Endometrium (tissue), 2 donors: ENCODE results near the gene CD8B.
"Not testable (repeated sequence)": the region's sequence is repeated elsewhere in the genome, so short reads cannot be mapped to it uniquely, and the experiment has no call there.

ENCODE experiments used
- FAIRE-seq: peaks from 2 replicates; lab custom pipeline; 2012; peaks lifted over from hg19 to GRCh38; lab: Jason Lieb, UNC
- donor health status: control.
- donor health status: control.

The CD8B gene

DNA sequence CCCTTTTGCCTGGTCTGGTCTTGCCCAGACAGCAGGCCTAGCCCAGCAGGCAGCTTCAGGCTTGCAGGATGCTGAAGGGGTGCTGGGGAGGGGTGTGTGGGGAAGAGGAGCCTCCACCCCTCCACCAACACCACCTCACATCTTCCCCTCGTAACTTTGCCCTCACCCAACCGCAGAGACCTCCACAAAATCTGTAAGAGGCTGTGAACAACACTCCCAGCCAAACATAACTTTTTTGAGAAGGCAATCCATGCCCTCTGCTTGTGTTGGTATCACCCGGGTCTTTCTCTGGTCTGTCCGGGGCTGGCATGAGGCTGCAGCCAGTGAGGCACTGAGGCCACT, 26.2 kb downstream of the CD8B start:
- not testable (repeated sequence) for FAIRE-seq

DNA sequence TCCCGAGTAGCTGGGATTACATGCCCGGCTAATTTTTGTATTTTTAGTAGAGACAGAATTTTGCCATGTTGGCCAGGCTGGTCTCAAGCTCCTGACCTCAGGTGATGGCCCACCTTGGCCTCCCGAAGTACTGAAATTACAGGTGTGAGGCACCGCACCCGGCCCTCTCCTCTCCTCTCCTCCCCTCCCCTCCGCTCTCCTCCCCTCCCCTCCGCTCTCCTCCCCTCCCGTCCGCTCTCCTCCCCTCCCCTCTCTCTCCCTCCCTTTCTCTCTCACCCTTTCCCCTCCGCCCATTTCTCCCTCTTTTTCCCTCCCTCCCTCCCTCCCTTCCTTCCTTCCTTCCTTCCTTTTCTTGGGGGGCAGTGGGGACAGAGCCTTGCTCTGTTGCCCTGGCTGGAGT, 28.4 kb downstream of the CD8B start:
- FAIRE-seq = no peak

DNA sequence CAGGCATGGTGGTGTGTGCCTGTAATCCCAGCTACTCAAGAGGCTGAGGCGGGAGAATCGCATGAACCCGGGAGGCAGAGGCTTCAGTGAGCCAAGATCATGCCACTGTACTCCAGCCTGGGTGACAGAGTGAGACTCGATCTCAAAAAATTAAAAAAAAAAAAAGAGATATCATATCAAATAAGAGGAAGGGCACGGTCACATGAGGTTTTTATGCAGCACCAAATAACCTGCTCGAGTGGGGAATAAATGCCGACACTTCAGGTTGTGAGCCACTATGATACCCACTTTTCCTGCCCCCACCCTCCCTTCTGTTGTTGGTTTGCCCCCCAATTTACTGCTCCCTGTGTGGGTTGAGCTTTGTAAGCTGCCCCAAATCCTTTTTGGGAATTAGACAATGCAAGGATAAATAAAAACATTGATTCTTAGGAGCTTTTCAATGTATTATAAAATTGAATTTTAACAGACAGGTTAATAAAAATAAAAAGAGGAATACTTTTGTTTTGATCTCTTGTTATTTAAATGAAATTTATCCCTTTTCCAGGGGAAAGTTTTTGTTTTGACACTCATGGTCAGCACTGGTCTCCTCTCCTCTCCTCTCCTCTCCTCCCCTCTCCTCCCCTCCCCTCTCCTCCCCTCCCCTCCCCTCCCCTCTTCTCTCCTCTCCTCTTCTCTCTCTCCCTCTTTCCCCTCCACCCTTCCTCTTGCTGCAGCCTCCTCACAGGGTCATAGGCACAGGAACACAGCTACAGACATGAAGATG, 29.2 kb downstream of the CD8B start:
- FAIRE-seq = no peak

DNA sequence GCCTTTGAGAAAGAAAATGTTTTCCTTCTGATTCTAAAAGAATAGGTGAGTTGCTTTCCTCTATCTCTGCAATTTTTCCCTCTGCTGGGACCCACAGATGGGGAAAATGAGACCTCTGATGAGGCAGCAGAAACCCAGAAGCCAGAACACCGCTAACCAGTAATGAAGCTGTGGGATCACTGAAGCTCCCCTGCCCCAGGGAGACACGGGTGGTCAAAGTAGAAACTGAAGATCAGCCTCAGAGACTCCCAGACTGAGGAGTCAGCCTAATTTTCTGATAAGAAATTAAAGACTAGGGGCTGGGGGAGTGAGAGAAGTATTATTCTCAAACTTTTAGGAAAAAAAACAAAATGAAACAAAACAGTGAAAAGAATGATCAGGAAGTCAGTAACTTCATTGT, 30.1 kb downstream of the CD8B start:
- FAIRE-seq = no peak

DNA sequence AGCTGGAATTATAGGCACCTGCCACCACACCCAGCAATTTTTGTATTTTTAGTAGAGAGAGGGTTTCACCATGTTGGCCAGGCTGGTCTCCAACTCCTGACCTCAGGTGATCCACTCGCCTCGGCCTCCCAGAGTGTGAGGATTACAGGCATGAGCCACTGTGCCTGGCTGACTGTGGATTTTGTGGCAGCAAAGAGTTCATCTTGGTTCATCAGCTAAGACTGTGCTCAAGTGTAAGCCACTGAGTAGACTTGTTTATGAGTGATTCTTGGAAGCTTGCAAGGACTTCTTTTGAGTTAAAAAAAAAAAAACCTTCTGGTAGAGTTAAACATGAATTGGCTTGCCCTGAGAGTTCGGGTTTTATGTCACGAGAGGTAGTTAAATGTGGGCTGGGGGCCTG, 34.7 kb downstream of the CD8B start:
- FAIRE-seq = no peak

DNA sequence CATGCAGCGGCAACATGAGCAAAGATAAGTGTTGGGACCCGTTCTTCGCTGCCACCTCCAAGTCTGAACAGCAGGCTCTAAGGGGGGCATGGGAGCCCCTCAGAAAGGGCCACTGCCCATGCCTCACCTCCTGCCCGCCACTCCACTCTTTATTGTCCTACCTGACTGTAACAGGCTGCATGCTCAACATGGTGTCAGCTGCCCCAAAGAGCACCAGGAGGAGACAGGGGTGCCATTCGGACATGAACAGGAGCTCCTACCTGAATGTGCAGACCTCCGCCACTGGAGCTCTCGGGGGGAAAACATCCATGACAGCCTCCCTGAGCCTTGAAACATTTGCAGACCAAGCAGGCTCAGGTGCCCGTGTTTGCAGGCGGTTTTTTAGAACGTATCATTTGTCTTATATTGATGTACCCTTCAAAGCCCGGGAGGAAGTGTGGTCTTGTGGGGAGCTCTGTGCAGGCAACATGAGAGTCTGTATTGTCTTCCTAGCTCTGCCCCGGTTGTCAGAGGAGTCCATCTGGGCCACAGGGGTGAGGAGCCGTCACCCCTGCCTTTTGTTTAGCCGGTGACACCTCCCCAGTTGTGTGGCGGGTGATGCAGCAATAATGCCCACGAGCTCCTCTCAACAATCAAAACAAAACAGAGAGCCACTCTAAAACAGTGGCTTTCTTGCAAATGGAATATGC, 35.8 kb downstream of the CD8B start:
- FAIRE-seq = no peak

DNA sequence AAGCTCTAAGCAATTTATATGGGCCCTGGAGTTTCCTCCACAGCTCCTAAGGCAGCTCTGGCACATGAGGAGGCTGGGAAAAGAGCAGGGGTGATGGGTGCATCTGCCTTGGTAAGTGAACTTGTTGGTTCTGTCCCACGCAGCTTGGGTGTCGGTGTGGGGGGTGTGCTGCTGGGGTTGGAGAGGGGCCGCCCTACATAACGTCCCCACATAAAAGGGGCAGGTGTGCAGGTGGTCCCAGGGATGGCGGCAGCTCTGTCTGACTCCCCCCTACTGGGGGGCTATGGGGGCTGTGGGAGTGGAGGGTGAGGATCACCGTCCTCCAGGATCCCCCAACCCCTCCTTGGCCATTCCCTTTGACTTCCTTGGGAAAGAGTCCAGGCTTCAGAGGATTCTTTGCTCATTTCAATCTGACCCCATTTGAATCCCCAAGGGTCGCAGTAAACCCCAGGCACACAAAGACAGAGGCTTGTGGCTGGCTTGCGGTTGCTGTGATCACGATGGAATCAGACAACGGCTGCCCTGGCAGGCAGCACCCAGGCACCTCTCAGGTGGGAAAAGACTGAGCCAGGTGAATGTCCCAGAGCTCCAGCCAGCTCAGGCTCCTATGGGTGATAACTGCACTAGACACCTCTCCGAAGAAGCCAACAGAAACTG, 36.5 kb downstream of the CD8B start:
- no peak for FAIRE-seq

DNA sequence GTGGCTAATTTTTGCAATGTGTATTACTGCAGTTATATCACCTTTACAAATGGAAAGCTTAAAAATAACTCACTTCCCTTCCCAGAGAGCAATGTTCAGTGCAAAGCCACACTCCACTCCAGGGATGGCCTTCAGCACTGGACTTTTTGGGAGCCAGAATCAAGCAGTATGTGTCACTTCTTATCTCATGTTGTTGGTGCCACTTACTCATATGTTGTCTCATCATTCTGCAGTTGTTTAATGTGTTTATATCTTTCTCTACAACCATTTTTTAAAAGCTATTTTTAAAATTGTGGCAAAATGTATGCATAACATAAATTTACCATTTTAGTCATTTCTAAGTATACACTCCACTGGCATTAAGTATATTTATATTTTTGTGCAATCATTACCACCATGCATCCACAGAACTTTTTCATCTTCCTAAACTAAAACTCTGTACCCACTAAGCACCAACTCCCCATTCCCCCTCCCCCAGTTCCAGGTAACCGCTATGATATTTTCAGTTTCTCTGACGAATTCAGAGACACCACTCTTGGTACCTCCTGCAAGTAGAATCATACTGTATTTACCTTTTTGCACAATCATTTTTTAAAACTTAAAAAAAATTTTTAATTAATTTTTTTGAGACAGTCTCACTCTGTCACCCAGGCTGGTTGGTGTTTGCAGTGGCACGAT, 38.9 kb downstream of the CD8B start:
- no peak for FAIRE-seq

DNA sequence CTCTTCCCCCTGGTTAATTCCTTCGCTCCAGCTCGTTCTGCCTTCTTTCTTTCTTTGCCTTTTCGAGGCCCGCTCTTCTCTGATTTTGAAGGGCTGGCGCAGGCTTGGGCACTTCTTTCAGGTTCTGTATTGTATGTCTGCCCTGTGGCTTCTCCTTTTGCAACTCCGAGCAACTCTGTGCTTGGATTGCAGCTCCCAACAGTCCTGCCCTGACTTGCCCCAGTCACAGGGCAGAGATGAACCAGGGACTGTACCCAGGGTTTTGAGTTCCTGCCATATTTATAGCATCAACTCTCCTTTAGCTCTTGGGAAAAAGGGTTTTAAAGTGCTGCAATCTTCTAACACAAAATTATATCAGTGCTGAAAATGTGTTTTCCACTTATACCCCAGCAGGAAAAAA, 39.8 kb downstream of the CD8B start:
- no peak for FAIRE-seq

DNA sequence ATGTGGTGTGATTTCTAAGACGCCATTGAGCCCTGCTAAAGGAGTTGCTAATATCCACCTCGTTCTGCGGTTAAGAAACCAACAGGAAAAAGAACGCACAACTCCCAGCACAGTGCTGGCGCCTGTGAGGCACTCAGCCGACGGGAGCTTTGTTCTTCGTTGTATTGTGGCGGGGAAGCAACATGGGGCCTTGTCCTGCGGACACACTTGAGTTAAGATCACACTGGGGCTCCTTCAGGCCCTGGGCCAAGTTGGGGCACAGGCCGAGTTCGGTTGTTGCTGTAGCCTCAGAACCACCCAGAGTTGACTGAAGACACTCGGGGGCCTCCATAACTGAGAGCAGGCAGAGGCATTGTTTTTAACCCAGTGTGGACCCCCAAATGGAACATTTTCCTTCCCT, 40.4 kb downstream of the CD8B start:
- no peak for FAIRE-seq

DNA sequence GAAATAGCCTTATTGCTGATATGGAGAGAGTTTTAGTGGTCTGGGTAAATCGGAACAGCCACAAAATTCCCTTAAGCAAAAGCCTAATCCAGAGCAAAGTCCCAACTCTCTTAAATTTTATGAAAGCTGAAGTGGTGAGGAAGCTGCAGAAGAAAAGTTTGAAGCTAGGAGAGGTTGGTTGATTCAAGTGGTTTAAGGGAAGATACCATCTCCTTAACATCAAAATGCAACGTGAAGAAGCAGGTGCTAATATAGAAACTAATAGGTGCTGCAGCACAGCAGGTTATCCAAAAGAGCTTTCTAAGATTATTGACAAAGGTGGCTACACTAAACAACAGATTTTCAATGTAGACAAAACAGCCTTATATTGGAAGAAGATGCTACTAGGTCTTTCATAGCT, 42.7 kb downstream of the CD8B start:
- no peak for FAIRE-seq

DNA sequence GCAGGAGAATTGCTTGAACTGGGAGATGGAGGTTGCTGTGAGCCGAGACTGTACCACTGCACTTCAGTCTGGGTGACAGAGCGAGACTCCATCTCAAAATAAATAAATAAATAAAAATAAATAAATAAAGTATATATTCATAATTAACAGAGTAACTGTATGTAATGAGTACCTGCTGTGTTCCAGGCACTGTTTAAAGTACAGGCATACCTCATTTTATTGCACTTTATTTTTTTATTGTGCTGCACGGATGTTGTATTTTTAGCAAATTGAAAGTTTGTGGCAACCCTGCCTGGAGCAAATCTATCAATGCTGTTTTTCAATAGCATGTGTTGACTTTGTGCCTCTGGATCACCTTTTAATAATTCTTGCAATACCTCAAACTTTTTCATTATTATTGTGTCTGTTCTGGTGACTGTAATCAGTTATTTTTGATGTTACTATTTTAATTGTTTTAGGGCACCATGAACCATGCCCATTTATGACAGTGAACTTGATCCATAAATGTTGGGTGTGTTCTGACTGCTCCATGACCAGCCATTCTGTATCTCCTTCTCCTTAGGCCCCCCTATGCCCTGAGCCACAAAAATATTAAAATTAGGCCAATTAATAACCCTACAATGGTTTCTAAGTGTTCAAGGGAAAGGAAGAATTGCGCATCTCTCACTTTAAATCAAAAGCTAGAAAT, 43.4 kb downstream of the CD8B start:
- no peak for FAIRE-seq

DNA sequence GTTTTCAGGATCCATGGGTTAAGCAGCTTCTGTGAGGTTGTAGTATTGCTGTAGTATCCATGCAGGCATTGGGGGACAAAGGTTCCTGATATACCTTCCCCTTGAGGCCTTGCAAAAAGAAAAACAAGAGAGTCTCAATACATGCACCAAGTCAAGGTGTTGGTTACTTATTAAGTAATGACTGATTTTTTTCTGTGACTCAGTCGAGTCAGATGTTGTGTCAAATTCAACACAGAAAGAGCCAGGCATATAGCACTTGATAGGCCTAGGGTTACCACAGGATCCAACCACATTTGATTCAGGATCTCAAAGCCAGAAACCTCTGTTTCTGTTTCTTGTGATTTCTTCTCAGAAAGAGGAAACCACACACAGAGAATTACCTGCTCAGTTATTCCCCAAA, 46.1 kb downstream of the CD8B start:
- FAIRE-seq = no peak

DNA sequence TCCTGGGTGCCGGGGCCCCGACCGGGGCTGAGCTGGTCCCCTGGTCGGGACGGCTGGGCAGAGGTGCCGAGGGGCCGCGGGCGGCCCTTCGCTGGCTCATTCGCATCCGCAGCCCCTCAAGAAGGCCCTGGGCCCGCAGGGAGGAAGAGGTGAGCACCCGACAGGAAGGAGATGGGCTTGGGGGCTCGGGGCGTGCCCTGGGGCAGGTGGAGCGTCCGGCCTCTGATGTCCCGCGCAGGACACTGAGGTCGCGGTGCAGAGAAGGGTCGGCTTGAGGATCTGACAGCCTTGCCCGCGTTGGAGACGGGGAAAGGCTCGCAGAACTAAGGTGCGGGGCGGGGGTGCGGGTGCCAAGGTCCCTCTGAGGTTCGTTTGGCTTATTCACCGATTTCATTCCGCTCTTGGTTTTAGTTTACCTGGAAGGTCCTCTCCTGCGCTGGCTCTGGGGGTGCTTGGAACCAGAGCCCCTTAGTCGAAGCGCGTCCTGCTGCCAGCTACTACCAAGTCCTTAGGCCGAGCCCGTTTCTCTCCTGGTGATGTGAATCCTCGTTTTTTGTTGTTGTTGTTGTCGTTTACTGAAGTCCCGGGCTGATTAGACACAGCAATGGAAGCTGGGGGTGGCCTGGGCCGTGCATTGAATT, 52.1 kb downstream of the CD8B start:
- no peak for FAIRE-seq

DNA sequence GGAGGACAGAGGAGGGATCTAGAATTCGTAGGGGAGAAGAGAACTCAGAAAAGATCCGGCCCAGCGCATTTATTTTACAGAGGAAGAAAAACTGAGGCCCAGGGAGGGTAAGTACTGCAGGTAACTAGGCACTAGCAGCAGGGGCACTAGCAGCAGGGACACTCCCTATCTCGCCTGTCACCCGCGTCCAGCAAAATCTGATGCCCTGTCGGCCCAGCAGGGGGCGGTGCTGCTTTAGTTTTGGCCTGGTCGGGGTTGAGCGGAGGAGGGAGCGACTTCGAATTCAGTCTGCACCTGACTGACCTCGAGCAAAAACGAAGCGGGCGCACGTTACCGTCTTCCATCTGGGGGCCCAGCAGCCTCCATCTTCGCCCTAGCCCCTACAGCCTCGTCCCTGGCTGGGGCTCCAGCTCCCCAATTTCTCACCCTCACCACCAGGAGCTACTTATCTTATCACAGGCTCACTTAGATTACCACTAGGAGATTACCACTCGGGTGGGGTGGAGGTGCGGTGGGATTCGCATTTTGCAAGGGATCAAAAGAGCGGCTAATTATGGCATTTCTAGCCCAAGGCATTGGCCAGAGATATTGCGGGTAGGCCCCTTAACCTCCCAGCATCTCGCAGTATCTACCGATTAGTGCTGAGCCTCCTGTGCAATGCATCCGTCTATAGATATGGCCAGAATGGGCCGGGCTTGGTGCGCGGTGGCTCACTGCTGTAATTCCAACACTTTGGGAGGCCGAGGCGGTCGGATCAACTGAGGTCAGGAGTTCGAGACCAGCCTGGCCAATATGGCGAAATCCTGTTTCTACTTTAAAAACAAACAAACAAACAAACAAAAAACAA, 53.1 kb downstream of the CD8B start:
- FAIRE-seq = no peak

DNA sequence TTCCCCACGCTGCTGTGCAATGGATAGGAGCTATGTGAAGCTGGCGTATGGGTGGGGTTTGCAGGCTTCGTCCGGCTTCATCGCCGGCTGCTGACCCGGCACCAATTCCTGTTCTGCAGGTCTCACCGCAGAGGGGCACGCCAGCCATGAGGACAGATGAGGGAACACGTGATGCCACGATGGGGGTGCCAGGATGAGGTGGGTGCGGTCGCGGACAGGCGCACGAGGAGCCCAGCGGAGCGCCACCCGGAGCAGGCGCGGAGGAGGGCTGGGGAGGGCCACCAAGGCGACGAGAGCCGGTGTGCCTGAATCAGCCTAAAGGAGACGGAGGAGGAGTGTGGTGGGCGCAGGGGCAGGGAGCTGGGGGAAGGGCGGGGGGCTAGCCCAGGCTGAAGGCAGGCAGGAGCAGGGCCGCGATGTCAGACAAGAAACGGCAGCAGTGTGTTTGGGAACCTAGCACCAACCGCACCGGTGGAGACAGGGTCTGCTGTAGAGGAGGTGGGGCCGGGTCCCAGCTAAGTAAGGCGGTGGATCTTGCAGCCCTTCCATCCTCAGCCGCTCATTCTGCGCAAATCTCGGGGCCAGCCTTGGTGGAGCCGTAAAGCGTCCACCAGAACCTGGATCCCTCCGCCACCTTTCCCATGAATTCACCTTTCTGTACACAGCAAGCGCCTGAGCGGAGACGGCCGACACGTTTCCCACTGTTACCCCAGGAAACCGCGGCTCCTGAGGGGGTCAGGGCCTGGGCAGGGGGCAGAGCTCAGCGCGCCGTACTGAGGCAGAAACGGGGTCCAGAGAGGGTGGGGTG, 54.0 kb downstream of the CD8B start:
- FAIRE-seq = no peak

DNA sequence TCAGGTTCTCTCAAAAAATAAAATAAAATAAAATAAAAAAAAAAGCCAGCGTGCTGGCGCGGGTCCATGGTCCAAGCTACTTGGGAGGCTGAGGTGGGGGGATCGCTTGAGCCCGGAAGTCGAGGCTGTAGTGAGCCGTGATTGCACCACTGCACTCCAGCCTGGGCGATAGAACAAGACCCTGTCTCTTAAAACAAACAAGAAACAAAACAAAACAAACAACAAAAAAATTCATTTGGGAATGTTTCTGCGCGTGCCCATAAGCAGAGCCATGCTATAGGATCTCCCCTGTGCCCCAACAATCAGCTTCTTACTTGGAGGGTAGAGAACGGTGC, 54.6 kb downstream of the CD8B start:
- no peak for FAIRE-seq

DNA sequence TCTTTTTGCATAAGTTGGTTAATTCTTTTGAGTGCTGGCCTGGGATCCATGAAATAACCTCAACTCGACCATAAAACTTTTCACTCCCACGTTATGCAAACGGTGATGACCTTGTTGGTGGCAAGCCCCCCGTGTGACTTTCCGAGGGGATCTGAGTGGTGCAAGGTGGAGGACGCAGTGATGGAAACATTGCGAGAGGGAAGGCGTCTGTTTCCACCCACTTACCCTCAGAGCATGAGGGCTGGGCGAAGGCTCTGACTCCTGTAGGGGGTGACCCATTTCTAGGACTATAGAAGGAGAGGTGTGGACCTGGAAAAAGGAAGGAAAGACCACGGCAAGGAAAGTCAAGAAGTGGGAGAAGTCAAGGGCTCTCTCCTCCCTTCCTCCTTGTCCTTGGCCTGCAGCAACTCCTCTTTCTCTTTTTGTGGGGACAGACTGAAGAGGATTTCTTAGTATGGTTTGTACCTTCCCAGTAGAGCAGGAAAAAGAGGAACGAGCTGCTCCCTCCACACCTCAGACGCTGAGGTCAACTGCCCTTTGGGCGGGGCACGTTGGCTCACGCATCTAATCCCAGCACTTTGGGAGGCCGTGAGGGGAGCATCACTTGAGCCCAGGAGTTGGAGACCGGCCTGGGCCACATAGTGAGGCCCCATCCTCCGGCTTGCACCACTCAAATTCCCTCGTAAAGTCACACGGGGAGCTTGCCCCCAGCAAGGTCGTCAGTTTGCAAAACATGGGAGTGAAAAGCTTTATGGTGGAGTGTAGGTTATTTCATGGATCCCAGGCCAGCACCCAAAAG, 55.4 kb downstream of the CD8B start:
- FAIRE-seq = no peak

DNA sequence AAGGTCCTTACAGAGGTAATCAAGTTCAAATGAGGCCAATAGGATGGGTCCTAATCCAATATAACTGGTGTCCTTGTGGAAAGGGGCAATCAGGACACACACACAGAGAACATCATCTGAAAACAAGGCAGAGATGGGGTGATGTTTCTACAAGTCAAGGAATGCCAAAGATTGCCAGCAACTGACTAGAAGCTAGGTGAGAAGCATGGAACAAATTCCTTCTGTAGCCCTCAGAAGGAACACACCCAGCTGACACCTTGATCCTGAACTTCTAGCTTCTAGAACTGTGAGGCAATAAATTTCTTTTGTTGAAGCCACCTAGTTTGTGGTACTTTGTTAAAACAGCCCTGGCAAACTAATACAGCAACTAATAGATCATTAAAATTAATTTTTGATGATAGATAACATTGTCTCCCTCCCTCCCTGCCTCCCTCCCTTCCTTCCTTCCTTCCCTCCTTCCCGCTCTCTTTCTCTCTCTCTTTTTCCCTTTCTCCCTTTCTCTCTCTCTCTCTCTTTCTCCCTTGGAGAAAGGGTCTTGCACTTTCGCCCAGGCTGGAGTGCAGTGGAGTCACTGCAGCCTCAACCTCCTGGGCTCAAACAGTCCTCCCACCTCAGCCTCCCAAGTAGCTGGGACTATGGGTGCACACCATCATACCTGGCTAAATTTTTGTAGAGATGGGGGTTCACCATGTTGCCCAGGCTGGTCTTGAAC, 60.7 kb downstream of the CD8B start:
- no peak for FAIRE-seq
